GM06990 (cell line): ENCODE data around the gene MLLT6.
"Not testable (repeated sequence)": the region's sequence is repeated elsewhere in the genome, so short reads cannot be mapped to it uniquely, and the experiment has no call there.

ENCODE experiments used
- DNase-seq: peaks from one replicate; pipeline ENCODE4 v3.0.0-alpha.2; 2011; ENCODE audit not compliant: insufficient read length; ENCODE audit errors: extremely low read depth
- H3K27me3 ChIP-seq: replicated peaks from 2 replicates; pipeline ENCODE4 v1.6.0; 2011; ENCODE audit warnings: low read length; ENCODE audit not compliant: control insufficient read depth, insufficient read depth
- H3K36me3 ChIP-seq: 2 replicates; pipeline ENCODE4 v1.5.1; 2011; ENCODE audit warnings: low read length; ENCODE audit not compliant: control insufficient read depth, insufficient read depth
- H3K4me3 ChIP-seq: replicated peaks from 2 replicates; pipeline ENCODE4 v1.5.1; 2011; ENCODE audit warnings: low read depth, mild to moderate bottlenecking, control low read depth, low read length
- TF ChIP-seq, protein P1 (sequence below): IDR thresholded peaks from 2 replicates; pipeline ENCODE4 v1.5.1; 2011; ENCODE audit warnings: low read length, control low read depth, mild to moderate bottlenecking, inconsistent platforms; ENCODE audit not compliant: insufficient read depth, poor library complexity, severe bottlenecking

Gene MLLT6

GRCh38 chr17:38719943-38720641 lies 15.0 kb downstream of the MLLT6 start:
- Histone ChIP-seq H3K36me3 (peaks cover 46% of the 10 kb centered on the region), H3K27me3 (no peaks in the 10 kb centered on the region), H3K4me3 (no peak overlapping the region)
- TF ChIP-seq, protein P1, sequence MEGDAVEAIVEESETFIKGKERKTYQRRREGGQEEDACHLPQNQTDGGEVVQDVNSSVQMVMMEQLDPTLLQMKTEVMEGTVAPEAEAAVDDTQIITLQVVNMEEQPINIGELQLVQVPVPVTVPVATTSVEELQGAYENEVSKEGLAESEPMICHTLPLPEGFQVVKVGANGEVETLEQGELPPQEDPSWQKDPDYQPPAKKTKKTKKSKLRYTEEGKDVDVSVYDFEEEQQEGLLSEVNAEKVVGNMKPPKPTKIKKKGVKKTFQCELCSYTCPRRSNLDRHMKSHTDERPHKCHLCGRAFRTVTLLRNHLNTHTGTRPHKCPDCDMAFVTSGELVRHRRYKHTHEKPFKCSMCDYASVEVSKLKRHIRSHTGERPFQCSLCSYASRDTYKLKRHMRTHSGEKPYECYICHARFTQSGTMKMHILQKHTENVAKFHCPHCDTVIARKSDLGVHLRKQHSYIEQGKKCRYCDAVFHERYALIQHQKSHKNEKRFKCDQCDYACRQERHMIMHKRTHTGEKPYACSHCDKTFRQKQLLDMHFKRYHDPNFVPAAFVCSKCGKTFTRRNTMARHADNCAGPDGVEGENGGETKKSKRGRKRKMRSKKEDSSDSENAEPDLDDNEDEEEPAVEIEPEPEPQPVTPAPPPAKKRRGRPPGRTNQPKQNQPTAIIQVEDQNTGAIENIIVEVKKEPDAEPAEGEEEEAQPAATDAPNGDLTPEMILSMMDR = no peak
- no peak for DNase-seq

DNA sequence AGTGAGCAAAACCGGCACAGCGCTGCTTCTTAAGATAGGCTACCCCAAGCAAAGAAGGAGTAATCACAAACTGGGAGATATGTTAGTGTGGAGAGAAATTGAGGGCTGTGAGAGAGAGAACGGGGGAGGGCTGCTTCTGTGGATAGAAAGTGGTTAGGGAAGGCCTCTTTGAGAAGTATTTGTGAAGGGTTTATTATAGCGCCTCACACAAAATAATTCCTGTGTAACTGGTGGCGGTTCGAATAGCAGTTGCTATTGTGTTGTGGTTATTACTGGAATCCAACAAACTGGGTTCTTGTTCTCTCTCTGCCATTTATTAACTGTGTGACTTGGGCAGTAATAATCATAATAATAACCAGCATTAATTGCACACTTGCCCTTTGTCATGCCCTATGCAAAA lies 15.9 kb downstream of the MLLT6 start:
- DNase-seq = no peak
- peaks cover 40% of the 10 kb centered on the region for H3K36me3 ChIP-seq
- no peaks in the 10 kb centered on the region for H3K27me3 ChIP-seq
- TF ChIP-seq, protein P1 = no peak
- H3K4me3 ChIP-seq = no peak overlapping the region

GRCh38 chr17:38721802-38722201 lies 16.7 kb downstream of the MLLT6 start:
- TF ChIP-seq, protein P1 = no peak
- Histone ChIP-seq H3K27me3 (no peaks in the 10 kb centered on the region), H3K4me3 (no peak overlapping the region), H3K36me3 (peaks cover 34% of the 10 kb centered on the region)
- DNase-seq = no peak

DNA sequence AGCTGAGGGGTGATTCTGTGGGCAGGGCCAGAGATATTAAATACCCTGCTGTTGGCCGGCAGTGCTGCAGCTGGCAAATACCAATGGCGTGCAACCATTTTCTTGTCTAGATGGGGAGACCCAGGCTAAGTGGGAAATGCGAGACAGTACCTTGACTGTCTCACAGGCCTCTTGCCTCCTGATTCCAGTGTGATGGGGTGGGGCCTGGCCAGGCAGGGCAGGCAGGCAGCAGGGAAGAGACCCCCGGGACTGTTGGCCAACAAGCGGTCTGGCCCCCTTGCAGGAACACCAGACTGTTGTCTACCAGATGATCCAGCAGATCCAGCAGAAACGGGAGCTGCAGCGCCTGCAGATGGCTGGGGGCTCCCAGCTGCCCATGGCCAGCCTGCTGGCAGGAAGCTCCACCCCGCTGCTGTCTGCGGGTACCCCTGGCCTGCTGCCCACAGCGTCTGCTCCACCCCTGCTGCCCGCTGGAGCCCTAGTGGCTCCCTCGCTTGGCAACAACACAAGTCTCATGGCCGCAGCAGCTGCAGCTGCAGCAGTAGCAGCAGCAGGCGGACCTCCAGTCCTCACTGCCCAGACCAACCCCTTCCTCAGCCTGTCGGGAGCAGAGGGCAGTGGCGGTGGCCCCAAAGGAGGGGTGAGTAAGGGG lies 19.4 kb downstream of the MLLT6 start:
- TF ChIP-seq, protein P1 = no peak
- Histone ChIP-seq H3K4me3 (no peak overlapping the region), H3K36me3 (peaks cover 19% of the 10 kb centered on the region)

GRCh38 chr17:38725066-38725465 lies 20.0 kb downstream of the MLLT6 start:
- H3K4me3 ChIP-seq = no peak overlapping the region
- H3K36me3 ChIP-seq = peaks cover 17% of the 10 kb centered on the region
- H3K27me3 ChIP-seq = no peaks in the 10 kb centered on the region
- TF ChIP-seq, protein P1 = no peak
- no peak for DNase-seq

More for the DNA sequence above, 19.4 kb downstream of the MLLT6 start:
- no peak for DNase-seq
- no peaks in the 10 kb centered on the region for H3K27me3 ChIP-seq

- H3K36me3 ChIP-seq = peaks cover 13% of the 10 kb centered on the region
- not testable (repeated sequence) for H3K27me3 ChIP-seq, DNase-seq, H3K4me3 ChIP-seq
Observed at GRCh38 chr17:38726145-38726544, 21.1 kb downstream of the MLLT6 start.
